HUES64 (cell line): Measurements from ENCODE around the gene OPN1SW.

Experiments used
- H3K27ac ChIP-seq: 2 replicates; pipeline ENCODE4 v1.7.0; 2013; ENCODE audit warnings: low read depth, low read length, inconsistent platforms
- H3K27me3 ChIP-seq: 2 replicates; pipeline ENCODE4 v1.6.1; 2013; ENCODE audit warnings: mild to moderate bottlenecking, low read length; ENCODE audit not compliant: insufficient read depth
- H3K36me3 ChIP-seq: 2 replicates; pipeline ENCODE4 v1.6.1; 2013; ENCODE audit warnings: mild to moderate bottlenecking, low read length; ENCODE audit not compliant: insufficient read depth
- H3K4me1 ChIP-seq: 2 replicates; pipeline ENCODE4 v1.6.1; 2013; ENCODE audit warnings: mild to moderate bottlenecking, low read length, moderate library complexity; ENCODE audit not compliant: insufficient read depth
- H3K4me3 ChIP-seq: 2 replicates; pipeline ENCODE4 v1.5.1; 2013; ENCODE audit warnings: mild to moderate bottlenecking, low read length, moderate library complexity
- H3K9ac ChIP-seq: 2 replicates; pipeline ENCODE4 v1.6.1; 2013; ENCODE audit warnings: mild to moderate bottlenecking, low read depth, low read length
- H3K9me3 ChIP-seq: 2 replicates; pipeline ENCODE4 v1.6.1; 2013; ENCODE audit warnings: low read depth, low read length; ENCODE audit not compliant: insufficient read depth
- WGBS: fragments of 150-250, 120-280 bp; methylation state at CpG from one replicate; pipeline ENCODE4 v1.1.7; 2013; ENCODE audit warnings: missing lambda C conversion rate; 5-methylcytosine and 5-hydroxymethylcytosine counted together

The OPN1SW gene

DNA sequence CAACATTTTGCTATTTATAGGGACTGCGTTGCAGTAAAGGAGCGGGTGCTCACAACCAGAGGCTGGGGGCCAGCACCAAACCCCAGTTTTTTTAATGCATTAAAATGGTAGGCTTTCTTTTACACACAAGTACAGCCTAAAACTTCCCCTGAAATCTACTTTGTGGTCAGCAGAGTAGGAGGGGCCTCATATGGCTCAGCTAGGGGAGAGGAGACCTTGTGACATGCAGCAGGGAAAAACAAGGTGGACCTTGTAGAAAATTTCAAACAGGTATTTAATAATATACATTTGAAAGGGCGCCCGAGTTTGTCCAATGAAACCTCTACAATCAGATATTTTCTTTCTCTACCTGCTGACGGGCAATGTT is 17.6 kb upstream of the OPN1SW start:
- Histone ChIP-seq H3K4me1 (peaks cover 16% of the 10 kb centered on the region; the same call in 1 of the 2 replicates), H3K9me3 (no peaks in the 10 kb centered on the region), H3K4me3 (no peak overlapping the region), H3K27ac (no peak overlapping the region), H3K36me3 (peaks cover 28% of the 10 kb centered on the region), H3K27me3 (0 out of 2 replicates have a peak, but pooled peaks cover 5% of the 10 kb centered on the region), H3K9ac (no peak overlapping the region)
- WGBS = 100% methylated on average over 3 of the region's 5 CpGs

- peak overlapping the region; percentile 93 for H3K4me3 ChIP-seq
- no peak overlapping the region for H3K27ac ChIP-seq
- H3K9ac ChIP-seq = no peak overlapping the region
- 0 out of 2 replicates have a peak, but pooled peaks cover 5% of the 10 kb centered on the region for H3K27me3 ChIP-seq
- peaks cover 28% of the 10 kb centered on the region for H3K36me3 ChIP-seq
- no peaks in the 10 kb centered on the region for H3K9me3 ChIP-seq
- 72% methylated on average over 10 of the region's 10 CpGs for WGBS
- H3K4me1 ChIP-seq = peaks cover 16% of the 10 kb centered on the region; the same call in 1 of the 2 replicates
These were observed 17.0 kb upstream of the OPN1SW start for GRCh38 chr7:128792471-128793180.

DNA sequence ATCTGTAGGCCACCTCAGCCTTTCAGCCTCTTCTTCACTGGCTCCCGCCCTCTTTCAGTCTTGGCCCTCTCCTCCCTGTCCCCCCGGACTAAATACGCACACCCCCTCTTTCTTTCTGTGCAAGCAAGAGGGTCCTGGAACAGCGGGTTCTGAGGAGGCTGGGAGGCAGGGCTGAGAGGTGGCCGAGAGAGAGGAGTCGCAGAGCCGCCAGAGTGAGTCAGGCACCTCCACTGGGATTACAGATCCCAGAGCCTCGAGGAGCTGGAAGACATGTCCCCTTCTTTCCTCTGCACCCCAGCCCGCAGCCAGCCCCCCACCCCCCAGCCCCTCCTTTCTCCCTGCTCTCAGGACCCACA is 16.4 kb upstream of the OPN1SW start:
- Histone ChIP-seq H3K4me3 (peak overlapping the region; percentile 93), H3K4me1 (peaks cover 16% of the 10 kb centered on the region; the same call in 1 of the 2 replicates), H3K9me3 (no peaks in the 10 kb centered on the region), H3K27me3 (0 out of 2 replicates have a peak, but pooled peaks cover 5% of the 10 kb centered on the region), H3K27ac (no peak overlapping the region), H3K36me3 (peaks cover 21% of the 10 kb centered on the region), H3K9ac (peak overlapping the region; percentile 16; the same call in 1 of the 2 replicates)
- WGBS = 9% methylated on average over 9 of the region's 9 CpGs

GRCh38 chr7:128791121-128791971 is 15.8 kb upstream of the OPN1SW start, which contains the start of gene CCDC136:
Gene CCDC136, plus strand, starts transcription at chr7:128791968. Its CDS starts 444 bp downstream, at chr7:128792412.
- Histone ChIP-seq H3K9ac (peak within 1 kb of the TSS; percentile 16; the same call in 1 of the 2 replicates), H3K36me3 (peaks cover 19% of the 10 kb centered on the region)

DNA sequence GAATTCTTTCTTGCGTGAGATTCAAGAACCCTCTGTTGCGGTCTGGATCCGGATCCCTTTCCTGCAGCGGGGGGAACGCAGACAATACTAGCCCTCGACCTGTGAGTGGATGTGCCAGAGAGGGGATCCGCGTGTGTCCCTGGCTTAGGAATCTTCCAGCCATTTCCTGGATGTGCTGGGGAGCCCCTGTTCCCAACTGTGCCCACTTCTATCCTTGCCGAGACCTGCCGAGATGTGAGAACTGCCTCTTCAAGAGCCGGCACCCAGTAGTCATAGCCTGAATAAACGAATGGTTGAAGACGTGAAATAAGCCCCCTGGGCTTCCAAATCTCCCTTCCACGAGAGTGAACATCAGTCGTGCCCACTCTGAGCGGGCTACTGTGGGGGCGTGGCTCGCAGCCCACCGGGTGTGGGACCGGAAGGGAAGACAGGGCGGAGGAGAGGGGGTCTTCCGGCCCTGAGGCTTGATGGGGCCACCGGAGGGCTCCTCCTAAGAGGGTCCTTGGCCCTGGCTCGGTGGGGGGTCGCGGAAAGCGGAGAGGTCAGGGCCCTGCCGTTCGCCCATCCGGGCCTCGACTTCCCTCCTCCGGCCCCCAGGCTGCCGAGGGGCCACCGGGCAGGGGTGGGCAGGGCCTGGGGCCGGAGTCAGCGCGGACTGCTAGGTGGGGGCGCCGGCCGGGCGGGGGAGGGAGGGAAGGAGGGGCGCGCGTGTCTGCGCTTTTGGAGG is 14.9 kb upstream of the OPN1SW start:
- Histone ChIP-seq H3K9me3 (no peaks in the 10 kb centered on the region), H3K36me3 (peaks cover 12% of the 10 kb centered on the region), H3K9ac (no peak overlapping the region), H3K4me1 (peaks cover 16% of the 10 kb centered on the region; the same call in 1 of the 2 replicates), H3K4me3 (peak overlapping the region; percentile 93), H3K27me3 (0 out of 2 replicates have a peak, but pooled peaks cover 5% of the 10 kb centered on the region), H3K27ac (no peak overlapping the region)
- 10% methylated on average over 45 of the region's 45 CpGs for WGBS

More at GRCh38 chr7:128791121-128791971, 15.8 kb upstream of the OPN1SW start, which contains the start of gene CCDC136:
- peak within 1 kb of the TSS; percentile 93 for H3K4me3 ChIP-seq
- 0 out of 2 replicates have a peak, but pooled peaks cover 5% of the 10 kb centered on the region for H3K27me3 ChIP-seq
- no peak within 1 kb of the TSS for H3K27ac ChIP-seq
- under 1% methylated on average over 78 of the region's 80 CpGs for WGBS
- H3K9me3 ChIP-seq = no peaks in the 10 kb centered on the region
- peaks cover 16% of the 10 kb centered on the region; the same call in 1 of the 2 replicates for H3K4me1 ChIP-seq

DNA sequence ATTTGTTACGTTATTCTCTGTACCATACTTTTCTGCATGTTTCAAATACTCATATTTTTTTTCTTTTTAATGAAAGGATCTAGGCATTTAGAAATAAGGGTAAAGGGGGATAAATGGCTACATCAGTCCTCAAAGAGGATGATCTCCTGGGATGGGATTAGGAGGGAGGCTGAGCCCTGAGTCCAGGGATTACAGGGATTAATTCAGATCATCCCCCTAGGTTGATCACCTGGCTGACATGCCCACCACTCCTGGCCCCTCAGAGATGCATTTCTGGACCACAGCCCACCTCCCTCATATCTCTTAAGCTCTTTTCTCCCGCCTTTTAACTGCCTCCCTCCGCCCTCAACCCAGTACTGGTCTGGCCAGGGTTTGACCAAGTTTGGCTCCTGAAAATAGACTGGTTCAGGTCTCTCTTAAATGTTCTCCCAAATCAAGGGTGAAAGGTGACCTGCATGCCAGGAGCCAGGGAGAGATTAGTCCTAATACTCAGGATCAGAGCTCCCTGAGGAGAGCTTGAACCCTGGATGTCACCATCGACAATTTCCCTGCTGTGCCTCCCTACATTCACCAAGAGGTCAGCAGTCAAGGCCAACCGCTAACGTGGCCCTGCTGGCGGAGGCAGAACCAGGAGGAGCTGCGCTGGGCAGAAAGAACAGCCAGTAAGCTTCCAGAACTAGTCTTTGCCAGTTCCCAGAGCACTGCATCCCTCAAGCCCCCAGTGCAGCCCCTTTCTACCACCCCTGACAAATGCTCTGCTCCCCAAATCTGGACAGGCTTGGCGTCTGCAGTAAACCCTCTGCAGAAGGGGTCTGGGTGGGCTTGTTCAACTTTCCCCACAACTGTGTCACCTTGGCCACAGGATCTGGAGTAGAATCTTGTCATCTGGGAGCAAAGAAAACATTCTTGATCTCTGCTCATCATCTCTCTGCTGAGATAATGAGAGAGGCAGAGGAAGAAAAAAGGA is 13.1 kb upstream of the OPN1SW start:
- no peak overlapping the region for H3K4me3 ChIP-seq
- peaks cover 7% of the 10 kb centered on the region; the same call in 1 of the 2 replicates for H3K4me1 ChIP-seq
- no peak overlapping the region for H3K9ac ChIP-seq
- no peaks in the 10 kb centered on the region for H3K9me3 ChIP-seq
- 79% methylated on average over 9 of the region's 9 CpGs for WGBS
- no peak overlapping the region for H3K27ac ChIP-seq
- no peaks in the 10 kb centered on the region for H3K36me3 ChIP-seq
- 0 out of 2 replicates have a peak, but pooled peaks cover 5% of the 10 kb centered on the region for H3K27me3 ChIP-seq

GRCh38 chr7:128785738-128786137 is 10.1 kb upstream of the OPN1SW start:
- Histone ChIP-seq H3K9ac (no peak overlapping the region), H3K4me1 (peaks cover 5% of the 10 kb centered on the region; the same call in 1 of the 2 replicates), H3K9me3 (no peaks in the 10 kb centered on the region), H3K4me3 (no peak overlapping the region), H3K27ac (no peak overlapping the region), H3K27me3 (0 out of 2 replicates have a peak, but pooled peaks cover 5% of the 10 kb centered on the region), H3K36me3 (no peaks in the 10 kb centered on the region)
- 88% methylated on average over 3 of the region's 3 CpGs for WGBS

DNA sequence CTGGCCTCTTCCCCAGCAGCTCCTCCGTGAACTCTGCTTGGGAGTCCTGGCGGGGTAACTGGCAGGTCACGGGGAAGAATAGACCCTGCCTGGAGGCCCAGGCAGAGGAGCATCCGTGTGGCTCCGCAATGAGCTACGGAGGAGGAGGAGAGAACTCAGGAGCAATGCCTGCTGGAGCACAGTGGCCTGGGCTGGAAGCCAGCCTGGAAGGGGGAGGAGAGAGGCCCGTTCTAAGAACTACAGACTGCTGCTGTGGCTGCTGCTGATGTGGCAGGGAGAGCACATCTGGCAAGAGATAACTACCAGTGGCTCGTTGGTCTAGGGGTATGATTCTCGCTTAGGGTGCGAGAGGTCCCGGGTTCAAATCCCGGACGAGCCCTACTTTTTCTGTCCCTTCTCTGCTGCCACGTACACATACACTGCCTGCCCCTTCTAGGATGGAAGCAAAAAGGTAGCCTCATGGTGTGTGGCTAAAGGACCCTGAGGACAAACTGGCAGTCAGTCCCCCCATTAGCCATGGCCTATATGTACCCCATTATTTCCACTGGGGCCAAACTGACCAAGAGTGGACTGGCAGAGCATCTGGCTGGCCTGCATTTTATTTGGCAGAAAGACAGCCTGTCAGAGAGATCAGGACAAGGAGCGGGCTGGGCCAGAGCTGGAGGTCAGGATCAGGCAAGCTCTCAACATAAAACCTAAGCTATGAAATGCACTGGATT is 7.7 kb upstream of the OPN1SW start:
- peak overlapping the region; percentile 31; the same call in 1 of the 2 replicates for H3K9ac ChIP-seq
- peaks cover 5% of the 10 kb centered on the region; the same call in 1 of the 2 replicates for H3K4me1 ChIP-seq
- H3K4me3 ChIP-seq = peak overlapping the region; percentile 58
- 16% methylated on average over 15 of the region's 15 CpGs for WGBS
- H3K27me3 ChIP-seq = no peaks in the 10 kb centered on the region
- no peak overlapping the region for H3K27ac ChIP-seq
- H3K36me3 ChIP-seq = no peaks in the 10 kb centered on the region
- H3K9me3 ChIP-seq = no peaks in the 10 kb centered on the region

DNA sequence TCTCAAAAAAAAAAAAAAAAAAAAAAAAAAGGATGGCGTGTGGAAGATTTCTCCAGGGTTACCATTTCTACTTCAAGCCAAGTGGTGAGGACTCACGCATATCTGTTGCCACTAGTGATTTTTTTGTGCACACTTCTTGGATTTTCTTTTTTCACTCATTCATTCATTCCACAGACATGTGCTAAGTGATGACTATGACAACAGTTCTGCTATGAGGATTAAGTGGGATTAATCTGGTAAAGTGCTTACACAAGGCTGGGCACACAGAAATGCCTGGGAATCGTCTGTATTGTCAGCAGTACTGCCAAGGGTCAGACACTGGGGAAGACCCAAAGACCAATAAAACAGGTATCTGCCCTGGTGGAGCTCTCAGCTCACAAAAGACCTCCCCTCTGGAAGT is 6.3 kb upstream of the OPN1SW start:
- Histone ChIP-seq H3K4me3 (no peak overlapping the region), H3K9me3 (peaks cover 9% of the 10 kb centered on the region; the same call in 1 of the 2 replicates), H3K36me3 (no peaks in the 10 kb centered on the region), H3K9ac (no peak overlapping the region), H3K27me3 (no peaks in the 10 kb centered on the region), H3K27ac (no peak overlapping the region), H3K4me1 (peaks cover 5% of the 10 kb centered on the region; the same call in 1 of the 2 replicates)
- WGBS = 87% methylated on average over 3 of the region's 3 CpGs
